22Rv1 (cell line): Measurements from ENCODE around the gene NIPAL3.

Experiments
- ZFX ChIP-seq: fragments of 450-650 bp; IDR thresholded peaks from 2 replicates; pipeline ENCODE4 v1.6.1; 2017; ENCODE audit warnings: antibody characterized with exemption, borderline replicate concordance
- TF ChIP-seq, protein P1 (sequence below): fragments of 450-650 bp; IDR thresholded peaks from 2 replicates; pipeline ENCODE4 v1.5.1; 2017; ENCODE audit warnings: mild to moderate bottlenecking

GRCh38 chr1:24426744-24427544, 11.3 kb downstream of the NIPAL3 start:
- TF ChIP-seq, protein P1, sequence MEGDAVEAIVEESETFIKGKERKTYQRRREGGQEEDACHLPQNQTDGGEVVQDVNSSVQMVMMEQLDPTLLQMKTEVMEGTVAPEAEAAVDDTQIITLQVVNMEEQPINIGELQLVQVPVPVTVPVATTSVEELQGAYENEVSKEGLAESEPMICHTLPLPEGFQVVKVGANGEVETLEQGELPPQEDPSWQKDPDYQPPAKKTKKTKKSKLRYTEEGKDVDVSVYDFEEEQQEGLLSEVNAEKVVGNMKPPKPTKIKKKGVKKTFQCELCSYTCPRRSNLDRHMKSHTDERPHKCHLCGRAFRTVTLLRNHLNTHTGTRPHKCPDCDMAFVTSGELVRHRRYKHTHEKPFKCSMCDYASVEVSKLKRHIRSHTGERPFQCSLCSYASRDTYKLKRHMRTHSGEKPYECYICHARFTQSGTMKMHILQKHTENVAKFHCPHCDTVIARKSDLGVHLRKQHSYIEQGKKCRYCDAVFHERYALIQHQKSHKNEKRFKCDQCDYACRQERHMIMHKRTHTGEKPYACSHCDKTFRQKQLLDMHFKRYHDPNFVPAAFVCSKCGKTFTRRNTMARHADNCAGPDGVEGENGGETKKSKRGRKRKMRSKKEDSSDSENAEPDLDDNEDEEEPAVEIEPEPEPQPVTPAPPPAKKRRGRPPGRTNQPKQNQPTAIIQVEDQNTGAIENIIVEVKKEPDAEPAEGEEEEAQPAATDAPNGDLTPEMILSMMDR: no peak
- no peak for TF ChIP-seq ZFX
